CD14-positive monocyte (primary cell): ENCODE data around the gene CLIC3. TPM values are rescaled to one million over a fixed set of nuclear protein-coding genes. Genes with fewer than 3 reads are reported as not detected.

Experiments used
- DNase-seq, 3 donors: peaks; one replicate each; pipeline ENCODE4 v3.0.0-alpha.2; 2011 to 2022
- H2AFZ ChIP-seq: 2 replicates; pipeline ENCODE4 v1.6.0; 2012; ENCODE audit warnings: mild to moderate bottlenecking, low read depth, low read length, inconsistent platforms; ENCODE audit not compliant: insufficient read depth, poor library complexity, severe bottlenecking
- H3K27ac ChIP-seq, 2 donors: 1 replicate in 1 of 2; 2 replicates in 1 of 2; pipeline ENCODE4 v1.5.1; 2012 to 2013; ENCODE audit warnings: low read length in 2 of 2, control low read depth in 1 of 2, inconsistent platforms in 1 of 2, low read depth in 1 of 2, mild to moderate bottlenecking in 1 of 2
- H3K27me3 ChIP-seq, 2 donors: one replicate each; pipeline versions ENCODE4 v1.6.0 to v1.6.1; 2011 to 2013; ENCODE audit warnings: low read length in 2 of 2; ENCODE audit not compliant: control insufficient read depth in 2 of 2, insufficient read depth in 2 of 2
- H3K36me3 ChIP-seq, 2 donors: replicated peaks in 1 of 2; 1 replicate in 1 of 2; 2 replicates in 1 of 2; pipeline versions ENCODE4 v1.5.1 to v1.6.1; 2012 to 2013; ENCODE audit warnings: low read length in 2 of 2, control low read depth in 1 of 2, inconsistent platforms in 1 of 2, mild to moderate bottlenecking in 1 of 2; ENCODE audit not compliant: insufficient read depth in 2 of 2, control insufficient read depth in 1 of 2
- H3K4me1 ChIP-seq, 2 donors: 1 replicate in 1 of 2; 2 replicates in 1 of 2; pipeline versions ENCODE4 v1.5.1 to v1.6.1; 2012 to 2013; ENCODE audit warnings: low read length in 2 of 2, control low read depth in 1 of 2, inconsistent platforms in 1 of 2, mild to moderate bottlenecking in 1 of 2, moderate library complexity in 1 of 2; ENCODE audit not compliant: insufficient read depth in 2 of 2, control insufficient read depth in 1 of 2
- H3K4me2 ChIP-seq: replicated peaks from 2 replicates; pipeline ENCODE3; 2012; ENCODE audit warnings: low read length, moderate library complexity, mild to moderate bottlenecking; ENCODE audit not compliant: poor library complexity, severe bottlenecking; ENCODE audit errors: extremely low read depth
- H3K4me3 ChIP-seq, 3 experiments: fragments of 200-600 bp in 1 of 3; sonication (generic) in 1 of 3; replicated peaks in 1 of 3; 1 replicate in 2 of 3; 2 replicates in 1 of 3; pipeline ENCODE4 v1.5.1; 2011 to 2013; ENCODE audit warnings: low read length in 3 of 3, mild to moderate bottlenecking in 3 of 3, control low read depth in 2 of 3, low read depth in 2 of 3, inconsistent platforms in 1 of 3, moderate library complexity in 1 of 3
- H3K79me2 ChIP-seq: 2 replicates; pipeline ENCODE4 v1.6.0; 2012; ENCODE audit warnings: mild to moderate bottlenecking, control low read depth, inconsistent platforms, low read length, moderate library complexity; ENCODE audit not compliant: insufficient read depth
- H3K9ac ChIP-seq: 2 replicates; pipeline ENCODE4 v1.6.0; 2017; ENCODE audit warnings: low read length, mild to moderate bottlenecking; ENCODE audit not compliant: insufficient read depth, poor library complexity, severe bottlenecking
- H3K9me3 ChIP-seq, 2 donors: replicated peaks in 1 of 2; 1 replicate in 1 of 2; 2 replicates in 1 of 2; pipeline versions ENCODE4 v1.5.1 to v1.6.1; 2012 to 2013; ENCODE audit warnings: low read length in 2 of 2, control low read depth in 1 of 2; ENCODE audit not compliant: control insufficient read depth in 1 of 2, insufficient read depth in 1 of 2
- H4K20me1 ChIP-seq: 2 replicates; pipeline ENCODE4 v1.6.0; 2012; ENCODE audit warnings: mild to moderate bottlenecking, low read length, control low read depth, moderate library complexity; ENCODE audit not compliant: insufficient read depth
- H3K27ac Mint-ChIP-seq, 7 donors: one replicate each; pipeline ENCODE4 v1.8.0; 2020; ENCODE audit warnings: mild to moderate bottlenecking in 7 of 7, mixed read lengths in 7 of 7, moderate library complexity in 6 of 7, inconsistent platforms in 2 of 7
- H3K27me3 Mint-ChIP-seq, 3 donors: one replicate each; pipeline ENCODE4 v1.8.0; 2021 to 2022; ENCODE audit warnings: low read depth in 3 of 3, mild to moderate bottlenecking in 3 of 3, mixed read lengths in 3 of 3, moderate library complexity in 3 of 3, inconsistent platforms in 1 of 3
- H3K36me3 Mint-ChIP-seq, 2 donors: one replicate each; pipeline ENCODE4 v1.8.0; 2020; ENCODE audit warnings: mixed read lengths in 2 of 2, inconsistent platforms in 1 of 2, mild to moderate bottlenecking in 1 of 2
- H3K4me1 Mint-ChIP-seq: one replicate; pipeline ENCODE4 v1.8.0; 2020; ENCODE audit warnings: mild to moderate bottlenecking, mixed read lengths
- H3K4me3 Mint-ChIP-seq, 2 donors: one replicate each; pipeline ENCODE4 v1.8.0; 2020; ENCODE audit warnings: mild to moderate bottlenecking in 2 of 2, mixed read lengths in 2 of 2, moderate library complexity in 1 of 2
- H3K9me3 Mint-ChIP-seq, 7 donors: one replicate each; pipeline ENCODE4 v1.8.0; 2020 to 2022; ENCODE audit warnings: mixed read lengths in 7 of 7, mild to moderate bottlenecking in 6 of 7, moderate library complexity in 6 of 7, inconsistent platforms in 2 of 7
- CTCF ChIP-seq: fragments of 200-600 bp; IDR thresholded peaks from one replicate; pipeline ENCODE4 v1.8.0; 2022; ENCODE audit warnings: antibody characterized with exemption, mild to moderate bottlenecking
- WGBS: methylation state at CpG from one replicate; pipeline ENCODE4 v1.1.5; 2013; ENCODE audit warnings: missing lambda C conversion rate; ENCODE audit not compliant: insufficient coverage; 5-methylcytosine and 5-hydroxymethylcytosine counted together
- intact Hi-C, 2 donors: fragments of 100-400 bp; cut with micrococcal nuclease; formaldehyde crosslinking; loops; one replicate each; pipeline versions ENCODE4 v1.15.0 to v1.15.1; 2023
- polyA plus RNA-seq, 3 donors: library from polyadenylated mRNA; depleted of rRNA in 1 of 3; unstranded in 2 of 3; stranded (reverse) in 1 of 3; fragments of 300-500 nt in 2 of 3; fragments of >200 nt in 1 of 3; fragmentation: Illumina TruSeq in 2 of 3; gene quantifications; 1 replicate in 2 of 3; 2 replicates in 1 of 3; pipeline ENCODE4 v1.2.3, GENCODE V29; 2012 to 2021

The CLIC3 gene
- polyA plus RNA-seq, 3 donors: 0.29 to 0.51 TPM; not detected in 1

- Histone ChIP-seq H3K79me2 (no peaks in the 10 kb centered on the region), H3K27me3 (no peaks in the 10 kb centered on the region), H3K4me3 (no peak overlapping the region), H2AFZ (no peak overlapping the region), H3K9ac (no peak overlapping the region), H3K4me2 (no peak overlapping the region), H3K4me1 (peaks cover 4 to 6% of the 10 kb centered on the region in 2 donors), H3K9me3 (no peaks in the 10 kb centered on the region), H3K27ac (no peak overlapping the region), H3K36me3 (peaks cover 0 to 3% of the 10 kb centered on the region in 2 donors), H4K20me1 (no peaks in the 10 kb centered on the region)
- no peak for DNase-seq
- Mint-ChIP-seq H3K4me1 (peaks cover 2% of the 10 kb centered on the region), H3K4me3 (no peak overlapping the region), H3K9me3 (peaks cover 0 to 8% (median 3%) of the 10 kb centered on the region in 7 donors), H3K36me3 (peaks cover 5 to 23% of the 10 kb centered on the region in 2 donors), H3K27ac (no peak overlapping the region), H3K27me3 (peaks cover 0 to 2% (median 0%) of the 10 kb centered on the region in 3 donors)
- no peak for TF ChIP-seq CTCF
- intact Hi-C loops: no loop called here
- 92% methylated on average over 28 of the region's 45 CpGs for WGBS
Measured at GRCh38 chr9:137017791-137018497, 21.6 kb upstream of the CLIC3 start.

- Histone ChIP-seq H3K4me2 (no peak overlapping the region), H3K9ac (no peak overlapping the region), H3K79me2 (no peaks in the 10 kb centered on the region), H3K27ac (no peak overlapping the region), H3K9me3 (no peaks in the 10 kb centered on the region), H2AFZ (no peak overlapping the region), H4K20me1 (no peaks in the 10 kb centered on the region), H3K27me3 (no peaks in the 10 kb centered on the region), H3K4me3 (no peak overlapping the region), H3K36me3 (peaks cover 0 to 3% of the 10 kb centered on the region in 2 donors), H3K4me1 (peaks cover 0 to under 1% of the 10 kb centered on the region in 2 donors)
- Mint-ChIP-seq H3K27ac (no peak overlapping the region), H3K36me3 (peaks cover 5 to 27% of the 10 kb centered on the region in 2 donors), H3K27me3 (peaks cover 0 to 2% (median 2%) of the 10 kb centered on the region in 3 donors), H3K4me1 (no peaks in the 10 kb centered on the region), H3K4me3 (no peak overlapping the region), H3K9me3 (peaks cover 0 to 8% (median 3%) of the 10 kb centered on the region in 7 donors)
- WGBS: 98% methylated on average over 28 of the region's 28 CpGs
- intact Hi-C loops: no loop called here
- no peak for DNase-seq
- no peak for TF ChIP-seq CTCF
Measured at GRCh38 chr9:137017071-137017470, 20.7 kb upstream of the CLIC3 start.
